Measurements from ENCODE around the gene CDC37.
"Not testable (repeated sequence)": the region's sequence is repeated elsewhere in the genome, so short reads cannot be mapped to it uniquely, and the experiment has no call there.

Gene CDC37

GRCh38 chr19:10419646-10420443 lies 16.5 kb upstream of the CDC37 start:
- peak; percentile 25 for DNase-seq (ENCODE audit: low read depth)

DNA sequence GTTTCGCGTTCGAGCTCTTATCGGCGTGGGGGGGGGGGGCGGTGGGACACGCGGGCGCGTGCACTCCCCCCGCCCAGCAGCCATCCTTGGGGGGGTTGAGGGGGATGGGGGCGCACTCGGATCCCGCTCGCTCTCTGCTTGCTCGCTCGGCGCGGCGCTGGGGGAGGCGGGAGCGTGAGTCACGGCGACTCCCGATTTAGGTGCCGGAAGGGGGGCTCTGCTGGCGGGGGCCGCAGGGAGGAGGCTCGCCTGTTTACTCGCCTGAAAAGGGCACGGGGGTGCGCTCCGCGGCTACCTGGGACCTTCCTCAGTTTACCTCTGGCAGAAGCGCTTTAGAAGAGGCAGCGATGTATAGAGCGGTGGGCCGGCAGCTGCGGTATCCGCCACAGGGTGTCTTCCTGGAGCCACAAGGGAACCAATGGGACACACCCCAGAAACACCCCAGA lies 15.9 kb upstream of the CDC37 start:
- no peak for DNase-seq (ENCODE audit: low read depth)

GRCh38 chr19:10418485-10419199 lies 15.3 kb upstream of the CDC37 start:
- DNase-seq (ENCODE audit: low read depth) = no peak

DNA sequence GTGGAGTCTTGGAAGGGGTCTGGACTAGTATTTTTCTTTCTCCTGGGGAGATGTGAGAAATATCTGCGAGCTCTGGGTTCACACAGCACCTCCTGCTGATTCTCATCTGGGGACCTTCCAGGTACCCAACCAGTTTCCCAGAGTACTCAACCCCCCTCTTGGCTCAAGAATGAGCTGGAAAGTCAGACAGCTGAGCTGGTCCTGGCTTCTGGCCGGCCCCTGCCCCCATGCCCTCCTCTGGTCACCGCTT lies 14.8 kb upstream of the CDC37 start:
- no peak for DNase-seq (ENCODE audit: low read depth)

- no peak for DNase-seq (ENCODE audit: low read depth)
These were observed 14.3 kb upstream of the CDC37 start for GRCh38 chr19:10417541-10418234.

DNA sequence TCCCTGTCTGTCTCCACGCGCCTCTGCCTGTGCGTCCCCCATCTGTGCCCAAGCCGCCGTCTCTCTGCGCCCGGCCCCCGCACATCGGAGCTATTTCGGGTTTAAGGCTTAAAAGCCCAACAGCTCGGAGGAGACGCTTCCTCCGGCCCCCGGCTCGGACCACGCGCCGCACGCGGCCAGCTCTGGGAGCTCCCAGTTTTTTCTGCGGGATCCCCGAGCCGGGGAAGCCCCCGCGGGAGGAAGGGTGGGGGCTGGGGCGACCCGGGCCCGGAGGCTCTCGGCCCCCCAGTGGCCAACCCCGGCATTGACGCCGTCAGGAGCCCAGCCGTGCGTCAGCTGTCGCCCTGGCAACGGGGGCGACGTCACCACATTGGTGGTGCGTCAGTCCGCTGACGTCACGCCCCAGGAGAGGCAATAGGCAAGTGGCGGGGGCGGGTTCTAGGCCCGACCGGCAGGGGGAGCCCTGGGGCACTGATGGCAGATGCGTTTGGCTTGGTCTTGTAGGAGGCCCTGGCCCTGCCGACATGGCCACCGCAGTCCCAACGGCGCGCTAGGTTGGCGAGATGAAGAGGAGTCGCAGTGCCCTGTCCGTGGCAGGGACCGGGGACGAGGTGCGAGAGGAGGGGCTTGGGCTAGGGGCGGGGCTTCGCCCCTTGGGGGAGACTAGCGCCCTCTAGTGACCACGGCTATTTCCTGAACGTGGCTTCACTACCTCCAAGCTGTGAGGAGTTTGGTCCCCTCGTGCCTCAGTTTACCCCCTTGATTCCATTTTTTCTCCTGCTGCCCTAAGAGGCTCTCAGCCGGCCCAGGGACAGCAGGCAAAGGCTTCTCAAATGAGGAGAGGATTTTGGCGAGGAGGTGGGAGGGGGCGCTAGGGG lies 13.3 kb upstream of the CDC37 start:
- DNase-seq (ENCODE audit: low read depth) = peak; percentile 88

DNA sequence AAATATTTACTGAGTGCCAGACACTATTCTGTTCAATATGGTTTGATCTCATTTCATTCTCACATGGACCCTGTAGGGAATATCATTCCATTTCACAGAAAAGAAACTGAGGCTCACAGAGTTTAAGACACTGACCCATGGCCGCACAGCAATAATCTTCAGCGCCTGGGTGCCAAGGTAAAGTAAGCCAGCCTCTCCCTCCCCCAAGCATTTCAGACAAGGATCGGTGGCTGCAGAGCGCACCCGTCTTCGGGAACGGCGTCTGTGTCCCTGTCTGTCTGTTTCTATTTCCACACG lies 12.7 kb upstream of the CDC37 start:
- no peak for DNase-seq (ENCODE audit: low read depth)

DNA sequence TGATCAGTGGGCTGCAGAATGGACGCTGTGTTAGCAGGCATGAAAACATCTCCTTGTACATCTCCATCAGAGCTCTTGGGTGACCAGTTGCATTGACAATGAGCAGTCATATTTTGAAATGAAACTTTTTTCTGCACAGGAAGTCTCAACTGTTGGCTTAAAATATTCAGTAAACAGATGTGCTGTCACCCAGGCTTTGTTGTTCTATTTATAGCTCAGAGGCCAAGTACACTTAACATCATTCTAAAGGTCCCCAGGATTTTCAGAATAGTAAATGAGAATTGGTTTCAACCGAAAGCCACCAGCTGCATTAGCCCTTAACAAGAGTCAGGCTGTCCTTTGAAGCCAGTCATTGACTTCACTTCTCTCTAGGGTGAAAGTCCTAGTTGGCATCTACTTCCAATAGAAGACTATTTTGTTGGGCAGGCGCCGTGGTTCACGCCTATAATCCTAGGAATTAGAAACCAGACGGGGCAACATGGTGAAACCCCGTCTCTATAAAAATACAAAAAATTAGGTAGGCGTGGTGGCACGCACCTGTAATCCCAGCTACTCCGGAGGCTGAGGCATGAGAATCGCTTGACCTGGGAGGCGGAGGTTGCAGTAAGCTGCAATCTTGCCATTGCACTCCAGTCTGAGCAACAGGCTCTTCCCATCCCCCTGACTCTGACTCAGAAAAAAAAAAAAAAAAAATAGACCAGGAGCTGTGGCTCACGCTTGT lies 9.1 kb upstream of the CDC37 start:
- DNase-seq (ENCODE audit: low read depth) = no peak

DNA sequence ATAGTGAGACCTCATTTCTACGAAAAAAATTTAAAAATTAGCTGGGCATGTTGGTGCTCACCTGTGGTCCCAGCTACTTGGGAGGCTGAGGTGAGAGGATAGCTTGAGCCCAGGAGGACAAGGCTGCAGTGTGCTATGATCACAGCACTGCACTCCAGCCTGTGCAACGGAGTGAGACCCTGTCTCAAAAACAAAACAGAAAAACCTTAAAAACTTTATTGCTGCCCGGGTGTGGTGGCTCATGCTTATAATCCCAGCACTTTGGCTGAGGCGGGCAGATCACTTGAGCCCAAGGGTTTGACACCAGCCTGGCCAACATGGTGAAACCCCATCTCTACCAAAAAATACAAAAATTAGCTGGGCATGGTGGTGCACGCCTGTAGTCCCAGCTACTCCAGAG lies 7.9 kb upstream of the CDC37 start:
- not testable (repeated sequence) for DNase-seq (ENCODE audit: low read depth)

- no peak for DNase-seq (ENCODE audit: low read depth)
These were observed 5.4 kb upstream of the CDC37 start for GRCh38 chr19:10408511-10409283.

DNA sequence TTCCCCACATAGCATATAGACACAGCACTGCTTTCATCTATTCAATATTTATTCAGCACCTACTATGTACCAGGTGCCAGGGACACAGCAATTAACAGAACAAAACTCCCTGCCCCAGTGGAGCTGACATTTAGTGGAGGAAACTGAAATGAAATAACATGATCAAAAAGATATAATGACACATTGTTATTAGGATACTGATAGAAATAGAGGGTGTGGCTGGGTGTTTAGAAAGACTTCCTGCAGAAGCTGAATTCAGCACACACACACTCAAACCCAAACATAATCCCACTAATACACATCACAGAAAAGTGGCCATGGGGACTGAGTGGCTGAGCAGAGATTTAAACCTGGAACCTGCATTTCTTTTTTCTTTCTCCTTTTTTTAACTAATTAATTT lies 3.8 kb upstream of the CDC37 start:
- no peak for DNase-seq (ENCODE audit: low read depth)

GRCh38 chr19:10406191-10406590 lies 2.8 kb upstream of the CDC37 start:
- DNase-seq (ENCODE audit: low read depth) = no peak

DNA sequence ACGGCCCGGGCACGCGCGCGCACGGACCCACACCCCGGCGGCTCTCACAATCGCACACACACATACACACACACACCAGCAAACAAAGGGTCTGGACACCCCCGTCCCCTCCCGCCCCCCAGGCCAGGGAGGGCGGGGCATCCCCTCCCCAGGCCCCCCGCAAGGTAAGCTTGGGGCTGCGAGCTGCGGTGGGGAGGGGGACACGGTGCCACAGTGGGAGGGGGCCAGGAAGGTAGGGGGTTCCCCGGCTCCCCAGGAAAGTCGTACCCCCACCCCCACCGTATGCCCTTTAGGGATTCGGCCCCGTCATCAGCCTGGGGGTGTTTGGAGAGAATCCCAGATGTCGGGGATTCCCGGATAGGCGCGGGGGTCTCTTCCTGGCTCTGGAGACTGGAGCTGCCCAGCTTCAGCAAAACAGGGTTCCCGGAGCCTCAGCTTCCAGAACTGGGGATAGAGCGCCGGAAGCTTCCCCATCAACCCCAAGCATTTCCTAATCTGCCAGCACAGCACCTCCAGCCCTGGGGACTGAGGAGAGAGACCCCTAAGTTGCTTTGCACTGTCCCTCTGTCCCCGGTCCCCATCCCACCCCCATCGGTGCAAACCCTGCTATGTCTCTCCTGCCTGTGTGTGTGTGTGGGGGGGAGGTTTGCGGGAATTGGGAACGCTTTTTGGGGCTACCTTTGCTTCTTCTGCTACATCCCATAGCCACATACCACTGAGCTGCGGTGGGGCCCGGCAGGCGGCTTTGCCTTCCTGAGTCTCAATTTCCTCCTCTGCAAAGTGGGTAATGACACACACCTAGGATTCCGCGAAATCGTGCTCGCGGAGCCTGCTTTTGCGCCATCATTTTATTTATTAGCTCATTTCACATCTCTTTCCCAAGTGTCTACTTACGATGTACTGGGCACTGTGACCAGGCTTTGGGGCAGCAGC lies 1.8 kb upstream of the CDC37 start:
- peak; percentile 12 for DNase-seq (ENCODE audit: low read depth)

- DNase-seq (ENCODE audit: low read depth) = no peak
These were observed 802 bp downstream of the CDC37 start for GRCh38 chr19:10402441-10403038.

- no peak for DNase-seq (ENCODE audit: low read depth)
These were observed 3.5 kb downstream of the CDC37 start for GRCh38 chr19:10399878-10400277.

GRCh38 chr19:10399340-10399739 lies 4.0 kb downstream of the CDC37 start:
- DNase-seq (ENCODE audit: low read depth) = not testable (repeated sequence)

DNA sequence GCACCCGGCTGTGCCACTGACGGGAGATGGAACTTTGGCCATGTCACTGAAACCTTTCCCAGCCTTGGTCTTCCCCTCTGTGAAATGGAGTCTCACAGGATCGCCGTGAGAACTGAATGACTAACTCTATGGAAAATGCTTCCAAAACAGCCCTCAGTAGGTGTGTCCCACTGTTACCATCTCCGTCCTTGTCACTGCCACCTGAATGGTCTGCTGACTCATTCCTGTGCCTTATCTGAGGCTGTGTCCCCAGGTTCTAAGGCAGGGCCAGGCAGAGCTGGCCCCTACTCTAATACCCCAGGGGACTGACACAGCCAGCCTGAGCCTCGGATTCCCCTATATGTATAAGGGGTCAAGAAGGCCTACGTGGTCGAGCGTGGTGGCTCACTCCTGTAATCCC lies 4.5 kb downstream of the CDC37 start:
- no peak for DNase-seq (ENCODE audit: low read depth)

DNA sequence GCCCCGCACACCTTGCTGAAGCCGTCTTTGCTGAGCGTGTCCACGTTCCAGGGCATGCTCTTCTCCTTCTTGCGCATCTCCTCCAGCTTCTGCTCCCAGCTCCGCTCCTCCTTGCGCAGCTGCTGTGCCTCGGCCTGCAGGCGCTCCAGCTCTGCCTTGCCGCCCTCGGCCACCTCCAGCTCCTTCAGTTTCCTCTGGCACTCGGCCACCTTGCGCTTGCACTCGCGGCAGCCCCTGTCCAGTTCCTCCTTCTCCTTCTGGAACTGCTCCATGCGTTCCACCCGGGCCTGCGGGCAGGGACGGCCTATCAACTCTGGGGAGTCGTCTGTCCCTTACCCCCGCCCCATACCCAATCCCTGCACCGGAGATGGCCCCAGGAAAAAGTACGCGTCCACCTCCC lies 7.4 kb downstream of the CDC37 start:
- no peak for DNase-seq (ENCODE audit: low read depth)

- DNase-seq (ENCODE audit: low read depth) = no peak
These were observed 7.9 kb downstream of the CDC37 start for GRCh38 chr19:10395436-10395835.

Data from fibroblast of gingiva (primary cell).